HG03066 (cell line): Measurements from ENCODE around the gene SPACA4.
A peak's percentile ranks its signal among the peaks of the same experiment; 100 is the strongest.

ENCODE experiments used
- ATAC-seq: cut with Tn5 transposase; IDR thresholded peaks from one replicate; pipeline ENCODE4 v1.9.1; 2021; ENCODE audit warnings: low read depth; ENCODE audit not compliant: unreplicated experiment

Gene SPACA4

GRCh38 chr19:48633148-48634035 lies 26.9 kb downstream of the SPACA4 start:
- no peak for ATAC-seq

- no peak for ATAC-seq
Observed at GRCh38 chr19:48634036-48634342, 27.4 kb downstream of the SPACA4 start.

GRCh38 chr19:48634424-48635262 lies 28.1 kb downstream of the SPACA4 start:
- peak; percentile 29 for ATAC-seq

GRCh38 chr19:48635263-48635965 lies 28.9 kb downstream of the SPACA4 start:
- ATAC-seq: no peak

- ATAC-seq: no peak
Observed at GRCh38 chr19:48635966-48636858, 29.7 kb downstream of the SPACA4 start.

GRCh38 chr19:48636859-48637448 lies 30.4 kb downstream of the SPACA4 start, which contains the start of gene DBP:
DBP (minus strand) TSS chr19:48637379; CDS start chr19:48636994, 385 bp downstream.
- no peak for ATAC-seq

- ATAC-seq: peak; percentile 67
Observed at GRCh38 chr19:48637449-48637947, 31.0 kb downstream of the SPACA4 start.

GRCh38 chr19:48637948-48638830 lies 31.6 kb downstream of the SPACA4 start:
- ATAC-seq: peak; percentile 18

- ATAC-seq: no peak
Observed at GRCh38 chr19:48638831-48639381, 32.4 kb downstream of the SPACA4 start.

GRCh38 chr19:48639483-48640375 lies 33.2 kb downstream of the SPACA4 start:
- no peak for ATAC-seq

- no peak for ATAC-seq
Observed at GRCh38 chr19:48641850-48642249, 35.3 kb downstream of the SPACA4 start.

- no peak for ATAC-seq
Observed at GRCh38 chr19:48642862-48643261, 36.3 kb downstream of the SPACA4 start.

- no peak for ATAC-seq
Observed at GRCh38 chr19:48644355-48644754, 37.8 kb downstream of the SPACA4 start.

GRCh38 chr19:48644839-48645619 lies 38.5 kb downstream of the SPACA4 start:
- ATAC-seq: no peak

GRCh38 chr19:48645620-48646000 lies 39.1 kb downstream of the SPACA4 start:
- no peak for ATAC-seq

GRCh38 chr19:48646001-48646721 lies 39.6 kb downstream of the SPACA4 start, which contains the start of gene CA11:
CA11 (minus strand) TSS chr19:48646187; CDS start chr19:48645632, 555 bp downstream.
- peak; percentile 75 for ATAC-seq
